ENCODE measurements around the gene CISTR. TPM values are rescaled to one million over a fixed set of nuclear protein-coding genes. Genes with fewer than 3 reads are reported as not detected.

Gene CISTR
- total and polyA plus RNA-seq, 2 donors (not counting 3 experiments of a cell fraction or from before 2014, with no cell fraction given), result not detected

DNA sequence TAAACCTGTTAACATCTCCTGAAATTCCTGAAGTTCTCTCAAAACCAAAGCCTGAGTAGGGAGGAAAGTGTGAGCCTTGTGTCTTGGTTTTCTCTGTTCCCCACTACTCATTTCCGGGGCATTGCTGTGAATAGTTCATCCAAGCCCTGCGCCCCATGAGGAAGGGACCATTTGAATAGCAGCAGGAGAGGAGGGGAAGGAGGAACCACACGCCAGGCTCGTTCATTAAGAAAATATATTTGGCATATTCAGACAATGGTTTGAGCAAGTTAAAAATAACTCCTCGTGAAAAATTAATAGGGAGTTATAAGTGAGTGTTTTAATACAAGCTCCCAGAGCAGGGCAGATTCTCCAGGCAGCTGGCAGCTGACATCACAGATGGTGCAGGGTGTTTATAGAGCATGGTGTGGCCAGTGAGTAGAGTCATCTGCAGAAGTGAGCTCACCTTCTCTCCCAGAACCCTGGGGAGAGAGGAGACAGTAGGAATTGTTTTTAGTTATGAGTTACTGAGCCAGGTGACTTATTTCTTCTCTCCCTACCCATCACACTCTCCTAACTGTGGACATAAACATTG lies 29.5 kb upstream of the CISTR start:
- Histone ChIP-seq H3K4me1 (ENCODE audit: control insufficient read depth, extremely low read depth, insufficient read depth, low read length) (no peaks in the 10 kb centered on the region), H4K20me1 (replicated peaks; ENCODE audit: control insufficient read depth, extremely low read depth, insufficient read depth, low read length) (no peaks in the 10 kb centered on the region), H3K27me3 (ENCODE audit: control insufficient read depth in 2 of 2, insufficient read depth in 2 of 2, low read length in 2 of 2) (peaks cover 10 to 25% of the 10 kb centered on the region in 2 experiments), H3K79me2 (ENCODE audit: control insufficient read depth, insufficient read depth, low read length) (no peaks in the 10 kb centered on the region), H3K4me3 (replicated peaks in 1 of 3; ENCODE audit: insufficient read depth in 1 of 3, low read depth in 1 of 3, low read length in 3 of 3) (no peak overlapping the region), H3K9ac (replicated peaks; ENCODE audit: extremely low read depth, insufficient read depth, low read length) (no peak overlapping the region), H3K9me3 (replicated peaks; ENCODE audit: control insufficient read depth, insufficient read depth, low read length) (no peaks in the 10 kb centered on the region), H3K27ac (ENCODE audit: insufficient read depth, low read depth, low read length) (no peak overlapping the region), H3K36me3 (ENCODE audit: control insufficient read depth in 2 of 2, extremely low read depth in 1 of 2, insufficient read depth in 2 of 2, low read length in 2 of 2) (no peaks in the 10 kb centered on the region), H3K4me2 (ENCODE audit: insufficient read depth, low read length) (no peak overlapping the region), H3K9me1 (replicated peaks; ENCODE audit: control insufficient read depth, extremely low read depth, insufficient read depth, low read length) (no peaks in the 10 kb centered on the region), H2AFZ (ENCODE audit: low read depth, low read length) (no peak overlapping the region)
- POLR2A ChIA-PET, result no interaction called here
- FAIRE-seq, result no peak
- intact Hi-C loops (cut with micrococcal nuclease), result no loop called here
- DNase-seq (ENCODE audit: low read depth, low spot score), result no peak
- dilution Hi-C loops (cut with MboI; ENCODE audit: extremely low pct_ligation_motif_present, low sequenced_read_pairs), result no loop called here
- TF ChIP-seq EZH2 (IDR thresholded peaks at IDR 0.05; ENCODE audit: borderline replicate concordance, low read depth, low read length, severe bottlenecking) (no peak), POLR2A (IDR thresholded peaks at IDR 0.05; ENCODE audit: low read depth, low read length) (no peak), CTCF (IDR thresholded peaks at IDR 0.05; ENCODE audit: extremely low read depth in 1 of 2, insufficient read depth in 1 of 2, low read depth in 1 of 2, low read length in 2 of 2) (no peak), POLR2AphosphoS5 (IDR thresholded peaks at IDR 0.05; ENCODE audit: insufficient read depth, low read depth, low read length) (no peak), JUN (IDR thresholded peaks at IDR 0.05; ENCODE audit: borderline replicate concordance, insufficient read depth, insufficient read length, low read depth) (no peak), FOS (IDR thresholded peaks at IDR 0.05; ENCODE audit: borderline replicate concordance, insufficient read depth, low read length) (no peak), GATA2 (IDR thresholded peaks at IDR 0.05; ENCODE audit: insufficient read depth, insufficient read length, low read depth, low read length) (no peak), MYC (IDR thresholded peaks at IDR 0.05; ENCODE audit: low read depth, low read length) (no peak)
- TF ChIP-seq, protein P1, sequence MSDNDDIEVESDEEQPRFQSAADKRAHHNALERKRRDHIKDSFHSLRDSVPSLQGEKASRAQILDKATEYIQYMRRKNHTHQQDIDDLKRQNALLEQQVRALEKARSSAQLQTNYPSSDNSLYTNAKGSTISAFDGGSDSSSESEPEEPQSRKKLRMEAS (IDR thresholded peaks at IDR 0.05; ENCODE audit: insufficient read depth, insufficient read length), result no peak
- CTCF ChIA-PET, result interaction anchor here (1.6 kb wide), 1 partner anchor 11 kb away, joined by 7 read pairs; no protein-coding TSS in a partner anchor
- no TSS peak for BruUV-seq (replicated peaks)

Measured in endothelial cell of umbilical vein (primary cell).